Upper lobe of right lung (tissue), 1 donor: ENCODE results near the gene KRT36. TPM values are rescaled to one million over a fixed set of nuclear protein-coding genes. Genes with fewer than 3 reads are reported as not detected.

Experiments
- ATAC-seq: fragments of 200-7000 bp; cut with Tn5 transposase; one replicate; pipeline ENCODE4 v1.9.1; 2020; ENCODE audit warnings: mild to moderate bottlenecking, moderate library complexity
- DNase-seq: peaks from one replicate; pipeline ENCODE4 v3.0.0-alpha.2; 2020
- H3K27ac ChIP-seq: fragments of 200-600 bp; one replicate; pipeline ENCODE4 v1.8.0; 2022
- H3K27me3 ChIP-seq: fragments of 200-600 bp; one replicate; pipeline ENCODE4 v1.8.0; 2022; ENCODE audit warnings: mild to moderate bottlenecking
- H3K36me3 ChIP-seq: fragments of 200-600 bp; one replicate; pipeline ENCODE4 v1.8.0; 2022
- H3K4me1 ChIP-seq: fragments of 200-600 bp; one replicate; pipeline ENCODE4 v1.8.0; 2022
- H3K4me3 ChIP-seq: fragments of 200-600 bp; one replicate; pipeline ENCODE4 v1.8.0; 2022; ENCODE audit warnings: mild to moderate bottlenecking
- H3K9me3 ChIP-seq: fragments of 200-600 bp; one replicate; pipeline ENCODE4 v1.8.0; 2022
- intact Hi-C: fragments of 100-400 bp; cut with DNase I; formaldehyde crosslinking; loops from one replicate; pipeline ENCODE4 v1.11.0; 2022
- total RNA-seq: library from RNA; stranded (reverse); fragmentation: NEBNext Ultra II Directional; extraction: Animal tissue kit (Norgen Biotek cat#: 25700); gene quantifications from one replicate; pipeline ENCODE4 v1.2.1, GENCODE V29; 2021
- TF ChIP-seq, protein P1 (sequence below): fragments of 200-600 bp; IDR thresholded peaks from one replicate; pipeline ENCODE4 v1.8.0; 2022; ENCODE audit warnings: antibody characterized with exemption
- donor health status: DM: no; HTN: yes; CAD: no; lungs with severe emphysema.

KRT36 gene
- total RNA-seq, 1 donor from 2014 or later, result not detected

DNA sequence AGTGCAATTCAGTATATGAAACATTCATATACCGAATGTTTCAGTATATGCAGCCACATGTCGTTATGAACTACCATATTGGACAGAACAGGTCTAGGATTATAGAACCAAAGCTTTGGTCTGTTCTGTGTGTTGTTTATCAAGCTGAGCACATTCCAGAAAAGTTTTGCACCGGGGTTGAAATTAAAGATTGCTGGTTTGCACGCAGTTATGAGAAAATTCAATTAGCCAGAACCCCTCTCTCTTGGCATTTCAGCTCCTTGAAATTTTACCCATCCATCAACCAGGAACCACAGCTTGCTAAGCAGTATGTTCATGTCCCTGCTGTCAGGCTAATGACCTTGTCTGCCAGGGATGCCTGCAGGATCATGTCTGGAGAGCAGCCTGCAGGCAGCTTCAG, 32.0 kb downstream of the KRT36 start:
- H3K27ac ChIP-seq, result no peak overlapping the region
- no peaks in the 10 kb centered on the region for H3K4me1 ChIP-seq
- H3K36me3 ChIP-seq, result no peaks in the 10 kb centered on the region
- no peaks in the 10 kb centered on the region for H3K27me3 ChIP-seq
- no peak overlapping the region for H3K4me3 ChIP-seq
- ATAC-seq (no peak), DNase-seq (no peak)
- intact Hi-C loops, result no loop called here
- H3K9me3 ChIP-seq, result no peaks in the 10 kb centered on the region
- TF ChIP-seq, protein P1, sequence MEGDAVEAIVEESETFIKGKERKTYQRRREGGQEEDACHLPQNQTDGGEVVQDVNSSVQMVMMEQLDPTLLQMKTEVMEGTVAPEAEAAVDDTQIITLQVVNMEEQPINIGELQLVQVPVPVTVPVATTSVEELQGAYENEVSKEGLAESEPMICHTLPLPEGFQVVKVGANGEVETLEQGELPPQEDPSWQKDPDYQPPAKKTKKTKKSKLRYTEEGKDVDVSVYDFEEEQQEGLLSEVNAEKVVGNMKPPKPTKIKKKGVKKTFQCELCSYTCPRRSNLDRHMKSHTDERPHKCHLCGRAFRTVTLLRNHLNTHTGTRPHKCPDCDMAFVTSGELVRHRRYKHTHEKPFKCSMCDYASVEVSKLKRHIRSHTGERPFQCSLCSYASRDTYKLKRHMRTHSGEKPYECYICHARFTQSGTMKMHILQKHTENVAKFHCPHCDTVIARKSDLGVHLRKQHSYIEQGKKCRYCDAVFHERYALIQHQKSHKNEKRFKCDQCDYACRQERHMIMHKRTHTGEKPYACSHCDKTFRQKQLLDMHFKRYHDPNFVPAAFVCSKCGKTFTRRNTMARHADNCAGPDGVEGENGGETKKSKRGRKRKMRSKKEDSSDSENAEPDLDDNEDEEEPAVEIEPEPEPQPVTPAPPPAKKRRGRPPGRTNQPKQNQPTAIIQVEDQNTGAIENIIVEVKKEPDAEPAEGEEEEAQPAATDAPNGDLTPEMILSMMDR, result no peak

DNA sequence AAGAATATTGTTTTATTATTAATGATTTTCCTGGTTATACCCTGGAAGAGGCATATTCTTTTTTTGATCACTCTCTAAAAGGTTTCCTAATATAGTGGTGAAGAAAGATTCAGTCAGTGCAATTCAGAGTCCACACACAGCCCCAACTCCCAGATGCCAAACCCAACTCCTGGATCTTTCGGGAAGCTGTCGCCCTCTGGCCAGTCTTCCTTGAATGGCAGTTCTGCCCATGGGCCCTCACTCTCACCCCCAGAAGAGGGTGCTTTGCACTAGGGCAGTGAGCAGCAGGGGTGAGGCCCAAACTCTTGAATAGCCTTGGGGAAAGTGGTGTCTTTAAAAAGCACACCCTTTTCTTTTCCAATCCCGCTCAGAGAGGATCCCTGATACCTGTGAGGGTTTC, 33.5 kb downstream of the KRT36 start:
- H3K27ac ChIP-seq, result no peak overlapping the region
- ATAC-seq, result no peak

DNA sequence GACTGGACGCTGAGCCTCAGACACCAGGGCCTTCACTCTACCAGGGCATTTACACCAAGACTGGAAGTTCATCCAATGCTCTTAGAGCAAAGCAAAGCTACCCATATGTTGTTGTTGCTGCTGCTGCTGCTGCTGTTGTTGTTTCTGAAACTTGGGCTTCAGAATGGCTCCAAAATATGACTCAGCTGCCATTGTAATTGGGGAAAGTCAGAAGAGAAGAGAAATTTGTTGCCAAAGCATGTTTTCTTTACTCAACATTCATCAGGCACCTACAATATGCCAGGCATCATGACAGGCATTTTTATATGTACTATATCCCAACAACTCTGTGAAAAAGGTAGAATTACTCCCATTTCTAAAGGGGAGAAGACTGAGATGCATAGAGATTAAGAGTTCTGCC, 34.5 kb downstream of the KRT36 start:
- no peaks in the 10 kb centered on the region for H3K9me3 ChIP-seq
- H3K36me3 ChIP-seq, result no peaks in the 10 kb centered on the region
- H3K27ac ChIP-seq, result no peak overlapping the region
- ATAC-seq (no peak), DNase-seq (no peak)
- intact Hi-C loops, result no loop called here
- H3K4me1 ChIP-seq, result no peaks in the 10 kb centered on the region
- no peaks in the 10 kb centered on the region for H3K27me3 ChIP-seq
- no peak overlapping the region for H3K4me3 ChIP-seq
- TF ChIP-seq, protein P1, result no peak

More for the DNA sequence above, 33.5 kb downstream of the KRT36 start:
- Histone ChIP-seq H3K9me3 (no peaks in the 10 kb centered on the region), H3K4me1 (no peaks in the 10 kb centered on the region), H3K36me3 (no peaks in the 10 kb centered on the region), H3K4me3 (no peak overlapping the region), H3K27me3 (no peaks in the 10 kb centered on the region)
- TF ChIP-seq, protein P1, result no peak
- intact Hi-C loops, result no loop called here
- no peak for DNase-seq

DNA sequence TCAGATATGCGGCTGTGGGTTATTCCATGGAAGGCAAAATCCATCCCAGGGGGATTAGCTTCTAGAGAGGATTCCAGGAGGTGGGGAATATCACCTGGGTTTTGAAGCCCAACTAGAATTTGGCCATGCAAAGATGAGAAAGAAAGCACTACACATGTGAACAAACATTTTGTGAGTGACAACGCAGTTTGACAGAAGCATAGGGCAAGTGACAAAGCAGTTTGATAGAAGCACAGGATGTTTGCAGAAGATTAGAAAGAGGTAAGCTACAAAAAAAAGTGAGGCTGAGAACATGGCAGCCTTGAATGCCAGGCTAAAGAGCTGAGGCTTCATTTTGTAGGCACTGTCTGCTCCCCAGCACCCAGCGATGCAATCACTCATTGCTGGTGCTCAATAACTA, 36.6 kb downstream of the KRT36 start:
- no peaks in the 10 kb centered on the region for H3K27me3 ChIP-seq
- H3K4me3 ChIP-seq, result no peak overlapping the region
- H3K36me3 ChIP-seq, result no peaks in the 10 kb centered on the region
- DNase-seq (no peak), ATAC-seq (no peak)
- TF ChIP-seq, protein P1, result no peak
- intact Hi-C loops, result no loop called here
- no peaks in the 10 kb centered on the region for H3K4me1 ChIP-seq
- no peak overlapping the region for H3K27ac ChIP-seq
- no peaks in the 10 kb centered on the region for H3K9me3 ChIP-seq

DNA sequence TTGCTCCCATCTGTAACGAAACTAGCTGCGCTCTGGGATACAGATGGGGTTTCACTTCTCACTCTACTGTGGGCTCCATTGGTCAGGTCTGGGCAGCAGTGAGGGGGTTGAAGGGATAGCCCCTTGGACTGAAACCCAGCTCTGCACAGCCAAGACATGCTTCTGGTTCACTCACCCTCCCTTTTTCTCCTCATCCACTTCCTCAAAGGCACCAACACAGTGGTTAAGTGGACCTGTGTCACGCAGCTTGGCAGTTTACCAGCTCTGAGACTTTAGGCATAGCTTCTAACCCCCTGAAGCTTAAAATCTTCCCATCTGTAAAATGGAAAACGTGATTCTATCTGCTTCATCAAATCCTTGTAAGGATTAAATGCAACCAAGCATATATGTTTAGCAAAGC, 37.4 kb downstream of the KRT36 start:
- no peaks in the 10 kb centered on the region for H3K27me3 ChIP-seq
- H3K4me3 ChIP-seq, result no peak overlapping the region
- H3K36me3 ChIP-seq, result no peaks in the 10 kb centered on the region
- H3K4me1 ChIP-seq, result no peaks in the 10 kb centered on the region
- ATAC-seq (no peak), DNase-seq (no peak)
- TF ChIP-seq, protein P1, result no peak
- intact Hi-C loops, result no loop called here
- H3K9me3 ChIP-seq, result no peaks in the 10 kb centered on the region
- no peak overlapping the region for H3K27ac ChIP-seq

DNA sequence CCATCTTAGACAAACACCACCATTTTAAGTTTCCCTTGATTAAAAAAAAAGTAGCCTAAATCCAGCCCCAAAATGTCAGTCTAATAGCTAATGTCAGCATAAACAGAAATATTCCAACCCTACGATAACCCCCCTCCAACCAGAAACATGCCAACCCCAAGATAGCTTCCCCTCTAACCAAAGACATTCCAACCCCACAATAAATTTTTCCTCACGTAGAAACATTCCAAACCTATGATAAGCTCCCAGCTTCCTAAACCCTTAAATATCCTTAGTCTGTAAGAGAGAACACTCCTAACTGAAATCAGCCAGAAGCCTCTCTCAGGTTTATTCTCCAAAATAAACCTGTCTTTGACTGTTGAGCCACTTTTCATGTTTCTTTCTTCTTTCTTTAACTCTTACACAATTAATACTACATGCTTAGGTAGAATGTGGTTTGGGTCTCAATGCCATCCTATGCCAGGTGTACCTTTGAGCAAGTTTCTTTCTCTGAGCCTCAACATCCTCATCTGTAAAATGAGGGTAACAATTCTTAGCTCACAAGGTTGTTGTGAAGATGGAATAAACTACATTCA, 38.5 kb downstream of the KRT36 start:
- intact Hi-C loops, result no loop called here
- DNase-seq, result no peak
- H3K9me3 ChIP-seq, result no peaks in the 10 kb centered on the region
- TF ChIP-seq, protein P1, result no peak
- H3K4me1 ChIP-seq, result no peaks in the 10 kb centered on the region
- H3K4me3 ChIP-seq, result no peak overlapping the region
- no peaks in the 10 kb centered on the region for H3K27me3 ChIP-seq
- no peaks in the 10 kb centered on the region for H3K36me3 ChIP-seq
- ATAC-seq, result no peak
- H3K27ac ChIP-seq, result no peak overlapping the region
